GM18873 (cell line): ENCODE results near the gene OPA3.
"Not testable (repeated sequence)": the region's sequence is repeated elsewhere in the genome, so short reads cannot be mapped to it uniquely, and the experiment has no call there.

Experiments used
- ATAC-seq: cut with Tn5 transposase; IDR thresholded peaks from one replicate; pipeline ENCODE4 v1.9.1; 2021; ENCODE audit warnings: mild to moderate bottlenecking, moderate library complexity, moderate number of reproducible peaks; ENCODE audit not compliant: unreplicated experiment, low FRiP score

Gene OPA3

DNA sequence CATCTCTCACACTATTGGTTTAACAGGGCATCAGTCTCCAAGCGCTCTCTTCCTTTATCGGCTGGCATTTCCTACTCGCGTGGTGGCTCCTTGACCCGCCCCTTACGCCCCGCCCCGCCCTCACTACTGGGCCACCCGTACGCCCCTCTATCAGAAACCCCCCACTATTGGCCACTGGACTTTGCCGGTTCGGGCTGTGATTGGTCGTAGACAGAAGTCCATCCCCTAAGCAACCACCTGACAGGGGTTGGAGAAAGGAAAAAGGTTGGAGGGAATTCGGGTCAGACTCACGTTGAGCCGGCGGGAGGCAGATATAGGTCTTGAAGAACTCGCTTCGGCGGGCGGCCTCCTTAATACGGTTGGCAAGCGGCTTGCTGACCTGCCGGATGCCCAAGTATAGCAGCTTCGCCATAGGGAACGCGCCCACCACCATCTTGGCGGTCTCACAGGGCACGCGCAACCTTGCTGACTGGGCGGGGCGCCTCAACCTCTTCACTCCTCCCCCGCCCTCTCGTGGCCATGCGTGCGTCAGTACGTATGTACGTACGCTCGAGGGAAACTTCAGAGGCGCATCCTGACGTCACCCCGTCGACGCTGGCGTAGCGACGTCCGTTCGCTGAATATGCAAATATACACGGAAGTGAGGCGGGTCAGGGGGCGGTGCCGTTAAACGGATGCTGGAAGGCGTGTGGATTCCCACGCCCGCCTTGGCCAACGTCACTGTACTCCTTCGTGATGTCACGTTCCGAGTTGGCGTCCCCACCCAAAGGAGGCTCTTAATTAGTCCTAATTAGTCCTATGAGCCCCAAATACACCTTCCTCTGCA is at the start of gene OPA3:
Gene OPA3, minus strand, starts transcription at position 471 of the 826 bp plus-strand sequence. Its CDS starts 38 bp downstream, at position 433.
- ATAC-seq: peak; percentile 87

DNA sequence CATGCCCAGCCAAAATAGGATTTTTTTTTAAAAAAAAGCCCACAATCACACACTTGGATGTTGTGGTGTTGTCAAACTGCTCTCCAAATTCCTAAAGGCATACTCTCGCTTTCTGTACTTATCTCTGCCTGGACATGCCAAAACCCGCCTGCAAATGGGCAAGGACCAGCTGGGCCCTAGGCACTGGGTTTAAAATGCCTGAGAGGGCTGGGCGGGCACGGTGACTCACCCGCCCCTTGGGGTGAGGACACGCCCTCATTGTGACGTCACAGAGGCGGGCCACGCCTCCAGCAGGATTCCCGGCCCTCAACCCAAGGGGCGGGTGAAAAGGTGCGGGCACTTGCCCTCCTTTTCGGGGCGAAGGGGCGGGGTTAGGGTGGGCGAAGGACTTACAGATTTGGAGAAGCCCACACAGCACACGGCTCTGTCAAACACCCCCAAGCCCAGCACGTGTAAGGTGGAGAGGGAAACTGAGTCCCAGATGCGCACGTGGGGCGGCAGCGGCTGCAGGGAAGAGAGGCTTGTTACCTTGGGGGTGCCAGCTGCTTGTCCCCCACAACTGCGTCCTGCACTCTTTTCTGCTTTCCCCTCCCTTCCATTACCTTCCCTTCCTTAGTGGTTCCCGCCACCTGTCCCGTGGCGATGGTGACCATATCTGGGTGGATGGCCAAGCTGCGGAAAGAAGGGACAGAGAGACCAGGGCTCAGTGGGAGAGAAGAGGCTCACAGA is 48.0 kb upstream of the OPA3 start:
- no peak for ATAC-seq

DNA sequence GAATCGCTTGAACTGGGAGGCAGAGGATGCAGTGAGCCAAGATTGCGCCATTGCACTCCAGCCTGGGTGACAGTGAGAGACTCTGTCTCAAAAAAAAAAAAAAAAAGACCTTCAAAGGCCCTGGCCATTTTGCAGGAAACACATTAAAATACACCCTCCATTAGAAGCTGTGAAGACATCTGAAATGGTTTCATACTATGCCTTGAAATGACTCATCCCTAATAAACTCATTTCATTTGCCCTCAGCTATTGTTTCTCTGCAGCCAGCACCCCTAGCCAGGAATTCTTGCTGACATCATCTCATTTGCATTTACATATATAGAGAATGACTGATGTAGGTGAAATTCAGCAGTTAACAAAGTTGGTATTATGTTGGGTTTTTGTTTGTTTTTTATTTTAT is 45.9 kb upstream of the OPA3 start:
- ATAC-seq: no peak

DNA sequence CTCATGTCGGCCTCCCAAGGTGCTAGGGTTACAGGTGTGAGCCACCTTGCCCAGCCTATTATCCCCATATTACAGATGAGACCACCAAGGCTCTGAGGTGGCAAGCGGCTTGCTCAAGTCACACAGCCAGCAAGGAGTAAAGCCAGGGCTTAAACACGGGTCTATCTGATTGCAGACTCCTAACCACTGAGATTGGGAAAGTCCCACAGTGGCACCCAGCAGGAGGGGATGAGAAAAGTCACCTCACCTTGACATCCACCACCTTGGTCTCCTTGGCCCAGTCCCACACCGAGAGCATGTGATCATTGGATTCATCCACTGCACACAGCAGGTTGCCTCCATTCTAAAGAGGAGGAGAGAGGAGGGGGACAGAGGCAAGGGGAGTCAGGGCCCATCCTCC is 45.1 kb upstream of the OPA3 start:
- ATAC-seq: no peak

DNA sequence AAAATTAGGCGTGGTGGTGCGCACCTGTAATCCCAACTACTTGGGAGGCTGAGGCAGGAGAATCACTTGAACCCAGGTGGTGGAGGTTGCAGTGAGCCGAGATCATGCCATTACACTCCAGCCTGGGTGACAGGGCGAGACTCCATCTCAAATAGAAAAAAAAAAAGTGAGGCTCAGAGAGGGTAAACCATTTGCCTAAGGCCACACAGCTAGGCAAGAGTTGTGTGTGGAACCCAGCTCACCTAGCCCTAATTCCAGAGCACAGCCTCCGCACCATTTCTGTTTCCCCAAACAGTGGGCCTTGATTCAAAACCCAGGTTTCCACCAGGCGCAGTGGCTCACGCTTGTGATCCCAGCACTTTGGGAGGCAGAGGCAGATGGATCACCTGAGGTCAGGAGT is 43.6 kb upstream of the OPA3 start:
- not testable (repeated sequence) for ATAC-seq

DNA sequence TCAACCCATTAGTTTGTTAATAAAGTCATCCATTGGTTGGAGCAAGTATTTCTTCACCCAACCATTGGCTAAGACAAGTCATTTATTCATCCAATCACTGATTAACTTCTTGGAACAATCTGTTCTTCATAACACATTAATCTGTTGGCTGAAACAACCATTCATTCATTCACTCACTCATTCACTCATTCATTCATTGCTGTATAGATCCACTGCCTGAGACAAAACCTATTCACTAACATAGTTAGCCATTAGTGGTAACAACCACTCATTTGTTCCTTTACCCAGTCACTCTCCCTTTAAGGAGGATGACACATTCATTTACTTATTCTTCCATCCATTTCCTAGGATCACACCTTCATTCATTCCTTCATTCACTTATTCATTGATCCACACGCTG is 39.4 kb upstream of the OPA3 start:
- no peak for ATAC-seq

DNA sequence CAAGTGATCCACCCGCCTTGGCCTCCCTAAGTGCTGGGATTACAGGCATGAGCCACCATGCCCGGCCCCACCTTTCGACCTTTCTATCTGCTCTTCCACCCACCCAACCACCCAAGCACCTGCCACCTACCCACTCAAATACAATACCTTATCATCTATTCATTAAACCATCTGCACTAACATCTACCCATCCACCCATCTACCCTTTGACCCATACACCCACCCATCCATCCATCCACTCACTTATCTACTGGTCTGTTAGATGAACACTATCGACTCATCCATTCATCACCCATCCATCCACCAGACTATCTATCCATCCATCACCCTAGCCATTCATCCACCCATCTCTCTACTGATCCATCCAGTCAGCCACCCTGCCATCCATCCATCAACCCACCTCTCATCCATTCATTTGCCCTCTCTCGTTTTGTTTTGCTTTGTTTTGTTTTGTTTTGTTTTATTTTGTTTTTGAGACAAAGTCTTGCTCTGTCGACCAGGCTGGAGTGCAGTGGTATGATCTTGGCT is 37.4 kb upstream of the OPA3 start:
- ATAC-seq: no peak

DNA sequence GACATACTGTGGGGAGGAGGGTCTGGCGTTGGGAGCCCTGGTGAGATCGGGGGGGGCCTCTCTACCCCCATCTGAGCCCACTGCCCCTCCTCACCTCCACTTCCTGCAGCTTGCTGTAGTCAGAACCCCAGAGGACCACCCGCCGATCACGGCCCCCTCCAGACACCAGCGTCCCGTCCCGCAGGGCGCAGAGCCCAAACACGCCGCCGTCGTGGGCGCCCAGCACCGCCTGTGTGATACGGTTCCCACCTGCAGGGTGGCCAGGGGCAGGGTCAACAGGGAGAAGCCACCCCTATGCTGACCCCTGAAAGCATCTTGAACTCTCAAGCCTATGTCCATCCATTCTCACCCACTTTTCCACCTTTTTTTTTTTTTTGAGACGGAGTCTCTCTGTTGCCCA is 36.8 kb upstream of the OPA3 start:
- ATAC-seq: no peak

DNA sequence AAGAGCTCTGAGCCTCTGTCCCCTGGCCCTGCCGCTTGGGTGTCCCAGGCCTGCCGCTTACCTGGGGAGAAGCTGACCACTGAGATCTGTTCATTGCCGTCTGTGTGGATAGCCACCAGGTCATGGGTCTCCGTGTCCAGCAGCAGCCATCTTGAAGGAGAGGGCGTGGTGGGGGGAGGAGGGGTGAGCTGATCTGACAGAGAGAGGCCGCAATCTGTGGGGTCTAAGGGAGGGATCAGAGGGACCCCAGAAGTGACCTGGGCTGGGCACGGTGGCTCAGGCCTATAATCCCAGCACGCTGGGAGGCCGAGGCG is 32.1 kb upstream of the OPA3 start:
- no peak for ATAC-seq

DNA sequence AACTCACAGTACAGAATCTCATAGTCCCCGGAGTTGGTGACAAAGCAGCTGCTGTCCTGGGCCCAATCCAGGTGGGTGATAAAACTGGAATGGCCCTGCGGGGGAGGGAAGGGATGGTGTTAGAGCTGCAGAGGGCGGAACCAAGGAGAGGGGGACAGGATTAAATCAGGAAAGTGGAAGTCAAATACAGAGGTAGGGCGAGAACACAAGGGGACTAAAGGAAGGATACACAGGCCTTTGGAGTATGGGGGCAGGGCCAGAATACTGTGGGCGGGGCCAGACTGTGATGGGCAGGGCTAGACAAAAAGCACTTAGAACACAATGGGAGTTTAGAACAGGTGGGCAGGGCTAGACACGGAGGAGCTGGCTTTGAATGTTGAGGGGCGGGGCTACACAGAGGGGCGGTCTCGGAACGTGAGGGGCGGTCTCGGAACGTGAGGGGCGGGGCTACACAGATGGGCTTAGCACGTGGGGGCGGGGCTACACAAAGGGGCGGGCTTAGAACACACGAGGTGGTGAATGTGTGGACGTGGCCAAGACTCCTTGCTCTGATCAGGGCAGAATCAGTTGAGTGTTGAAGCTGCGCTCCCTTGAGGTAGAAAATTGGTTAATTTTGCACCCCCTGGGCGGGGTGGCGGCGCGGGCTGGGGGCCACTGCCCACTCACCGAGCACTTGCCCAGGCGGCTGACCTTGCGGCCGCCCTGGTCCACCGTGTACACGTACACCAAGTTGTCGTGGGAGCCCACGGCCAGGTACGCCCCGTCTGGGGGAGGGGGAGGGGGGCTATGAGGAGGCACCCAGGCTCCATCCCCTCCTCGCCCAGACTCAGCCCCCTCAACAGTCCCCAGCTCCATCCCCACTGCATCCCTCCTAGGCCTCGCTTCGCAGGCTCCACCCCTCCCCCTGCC is 31.4 kb upstream of the OPA3 start:
- ATAC-seq: no peak

DNA sequence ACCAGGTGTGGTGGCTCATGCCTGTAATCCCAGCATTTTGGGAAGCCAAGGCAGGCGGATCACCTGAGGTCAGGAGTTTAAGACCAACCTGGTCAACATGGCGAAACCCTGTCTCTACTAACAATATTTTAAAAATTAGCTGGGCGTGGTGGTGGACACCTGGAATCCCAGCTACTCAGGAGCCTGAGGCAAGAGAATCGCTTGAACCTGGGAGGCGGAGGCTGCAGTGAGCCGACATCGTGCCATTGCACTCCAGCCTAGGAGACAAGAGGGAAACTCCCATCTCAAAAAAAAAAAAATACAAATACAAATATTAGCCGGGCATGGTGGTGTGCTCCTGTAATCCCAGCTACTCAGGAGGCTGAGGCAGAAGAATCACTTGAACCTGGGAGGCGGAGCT is 30.5 kb upstream of the OPA3 start:
- ATAC-seq: not testable (repeated sequence)

DNA sequence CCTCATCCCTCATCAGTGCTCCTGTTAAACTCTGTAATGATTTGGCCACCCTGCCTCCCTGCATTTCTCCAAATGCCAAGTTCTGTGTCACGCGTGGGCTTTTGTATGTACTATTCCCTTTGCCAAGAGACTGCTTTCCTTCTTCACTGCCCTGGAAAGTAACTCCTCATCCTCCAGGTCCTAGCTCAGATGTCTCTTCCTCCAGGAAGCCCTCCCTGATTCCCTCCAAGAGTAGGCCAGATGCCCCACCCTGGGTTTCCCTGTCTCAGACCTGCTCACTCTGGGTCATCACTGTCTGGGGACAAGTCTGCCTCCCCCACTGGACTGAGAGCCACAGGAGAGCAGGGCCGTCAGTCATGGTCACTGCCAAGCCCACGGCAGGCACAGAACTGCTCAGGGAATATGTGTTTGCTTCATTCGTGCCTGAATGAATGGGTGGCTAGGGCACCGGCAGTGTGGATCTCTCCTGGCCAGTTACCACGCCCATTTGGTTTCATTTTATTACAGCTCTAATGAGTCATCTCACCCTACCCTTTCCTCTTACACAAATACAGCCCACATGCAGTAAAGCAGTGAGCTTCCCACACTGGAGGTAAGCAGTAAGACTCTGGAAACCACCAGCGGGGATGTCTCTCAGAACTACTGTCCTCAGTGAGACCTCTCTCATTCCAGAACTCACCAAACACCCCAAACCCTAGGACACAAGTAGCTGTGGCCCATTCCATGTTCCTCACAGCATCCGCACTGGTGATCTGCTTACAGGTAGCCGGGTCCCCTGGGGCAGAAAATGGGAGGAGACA is 29.5 kb upstream of the OPA3 start:
- no peak for ATAC-seq

DNA sequence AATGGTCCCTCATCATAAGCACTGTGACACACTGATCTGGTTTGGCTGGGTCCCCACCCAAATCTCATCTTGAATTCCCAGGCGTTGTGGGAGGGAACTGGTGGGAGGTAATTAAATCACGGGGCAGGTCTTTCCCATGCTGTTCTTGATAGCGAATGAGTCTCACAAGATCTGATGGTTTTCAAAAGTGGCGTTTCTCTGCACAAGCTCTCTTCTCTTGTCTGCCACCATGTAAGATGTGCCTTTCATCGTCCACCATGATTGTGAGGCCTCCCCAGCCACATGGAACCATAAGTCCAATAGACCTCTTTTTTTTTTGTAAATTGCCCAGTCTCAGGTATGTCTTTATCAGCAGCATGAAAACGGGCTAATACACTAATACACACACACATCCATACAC is 24.3 kb upstream of the OPA3 start:
- ATAC-seq: no peak

DNA sequence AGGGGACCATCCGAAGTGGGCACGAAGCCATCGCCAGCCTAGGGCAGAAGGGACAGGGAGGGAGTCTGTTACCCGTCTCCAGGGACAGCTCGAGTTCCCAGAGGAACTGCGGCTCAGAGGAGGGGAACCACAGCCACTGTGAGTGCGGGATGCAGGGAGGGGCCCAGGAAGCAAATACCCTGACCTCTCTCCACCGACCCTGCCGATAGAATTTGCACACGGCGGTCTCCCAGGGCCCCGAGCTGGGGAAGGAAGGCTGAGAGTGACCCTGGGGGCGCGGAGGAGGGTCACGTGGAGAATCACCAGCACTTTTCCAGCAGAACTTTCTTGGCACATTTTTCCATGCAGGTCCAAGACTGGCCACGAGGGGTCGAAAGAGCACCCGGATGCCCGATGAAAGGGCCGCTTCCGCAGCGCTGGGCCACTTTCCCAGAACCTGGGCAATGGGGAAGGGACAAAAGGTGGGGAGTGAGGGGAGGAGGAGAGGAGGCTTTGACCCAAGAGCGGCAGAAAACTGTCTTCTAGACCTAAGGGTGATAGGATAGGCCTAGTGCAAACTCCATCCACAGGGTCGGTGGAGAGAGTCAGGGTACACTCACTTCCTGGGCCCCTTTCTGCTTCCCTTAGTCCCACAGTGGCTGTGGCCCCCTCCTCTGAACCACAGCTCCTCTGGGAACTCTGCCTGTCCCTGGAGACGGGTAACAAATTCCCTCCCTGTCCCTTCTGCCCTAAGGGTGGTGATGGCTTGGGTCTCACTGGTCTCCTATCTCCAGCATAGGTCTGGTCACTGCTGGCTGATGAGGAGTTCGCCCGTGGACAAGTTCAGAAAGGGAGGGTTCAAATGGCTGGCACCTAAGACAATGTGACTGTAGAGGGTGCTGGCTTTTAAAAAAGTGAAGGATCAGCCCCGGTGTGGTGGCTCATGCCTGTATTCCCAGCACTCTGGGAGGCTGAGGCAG is 22.7 kb upstream of the OPA3 start:
- no peak for ATAC-seq

DNA sequence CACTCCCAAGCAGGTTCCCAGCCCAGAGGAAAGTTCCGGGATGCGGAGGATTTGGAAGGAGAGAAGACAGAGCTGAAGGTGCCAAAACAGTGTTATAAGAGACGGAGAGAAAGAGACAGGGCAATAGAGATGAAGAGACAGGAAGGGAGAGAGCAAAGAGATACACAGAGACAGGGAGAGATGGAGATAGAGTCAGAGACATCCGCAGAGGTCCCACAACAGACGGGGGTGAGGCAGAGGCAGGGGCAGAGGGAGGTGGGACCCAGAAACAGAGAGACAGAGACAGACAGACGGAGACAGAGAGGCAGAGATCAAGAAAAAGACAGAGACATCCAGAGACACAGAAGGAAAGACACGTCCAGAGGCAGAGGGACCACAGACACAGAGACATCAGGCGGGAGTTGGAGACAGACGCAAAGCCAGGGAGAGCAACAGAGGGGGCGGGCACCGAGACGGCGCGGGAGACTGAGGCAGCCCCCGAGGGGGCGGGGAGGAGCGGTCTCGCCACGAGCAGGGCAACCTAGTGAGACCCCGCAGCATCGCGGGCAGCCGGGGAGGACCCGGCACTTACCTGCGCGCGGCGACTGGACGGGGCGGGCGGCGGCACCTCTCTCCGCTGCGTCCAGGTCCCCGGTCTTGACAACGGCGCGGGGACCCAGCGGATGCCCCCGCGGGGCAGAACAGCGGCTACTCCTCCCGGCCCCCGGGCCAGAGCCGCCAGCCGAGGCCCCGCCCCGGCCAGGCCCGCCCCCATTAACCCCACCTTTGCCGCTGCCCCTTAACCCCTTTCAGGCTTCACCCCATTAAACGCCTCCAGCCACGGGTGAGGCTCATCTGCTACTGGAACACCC is 17.1 kb upstream of the OPA3 start, which contains the start of gene GPR4:
Gene GPR4, minus strand, starts transcription at position 689 of the 851 bp plus-strand sequence. CDS start 10,346 bp downstream, outside the sequence.
- no peak for ATAC-seq

DNA sequence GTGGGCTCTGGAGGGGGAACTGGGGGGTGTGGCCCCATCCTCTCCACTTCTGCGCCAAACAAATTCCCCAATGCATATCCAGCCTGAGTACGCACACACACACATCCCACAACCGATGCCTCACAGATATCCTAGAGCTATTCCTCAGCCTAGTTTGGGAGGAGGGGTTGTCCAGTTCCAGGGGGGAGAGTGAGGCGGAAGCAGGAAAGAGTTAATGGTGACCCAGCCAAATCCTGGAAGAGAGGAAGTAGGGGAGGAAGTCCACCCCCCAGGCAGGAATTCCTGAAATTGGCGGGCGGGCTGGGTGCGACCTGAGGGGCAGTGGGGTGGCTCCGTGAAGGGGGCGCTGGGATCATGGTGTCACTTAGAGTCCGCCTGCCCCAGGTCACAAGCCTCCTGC is 16.5 kb upstream of the OPA3 start:
- no peak for ATAC-seq

DNA sequence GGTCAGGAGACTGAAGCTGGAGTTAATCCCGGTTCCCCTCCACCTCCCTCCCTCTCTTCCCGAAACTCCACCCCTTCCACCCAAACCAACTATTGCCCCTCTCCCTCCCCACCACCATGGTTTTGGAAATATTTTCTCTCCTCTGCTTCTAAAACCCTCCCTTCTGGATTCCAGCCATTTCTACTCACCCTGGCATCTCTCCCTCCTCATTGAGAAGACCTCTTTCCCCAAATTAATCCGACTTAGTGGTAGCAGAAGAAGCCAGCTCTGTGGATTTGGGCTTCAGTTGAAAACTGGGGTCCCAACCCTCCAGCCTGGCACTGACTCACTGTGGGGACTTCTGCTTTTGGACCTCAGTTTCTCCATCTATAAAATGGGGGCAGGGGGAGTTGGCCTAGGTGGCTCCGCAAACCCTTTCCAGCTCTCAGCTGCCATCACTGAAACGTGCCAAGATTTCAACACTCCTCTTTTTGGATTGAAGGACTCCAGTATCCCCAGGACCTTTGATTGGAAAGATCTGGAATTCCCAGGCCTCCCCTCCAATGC is 15.8 kb upstream of the OPA3 start:
- no peak for ATAC-seq

DNA sequence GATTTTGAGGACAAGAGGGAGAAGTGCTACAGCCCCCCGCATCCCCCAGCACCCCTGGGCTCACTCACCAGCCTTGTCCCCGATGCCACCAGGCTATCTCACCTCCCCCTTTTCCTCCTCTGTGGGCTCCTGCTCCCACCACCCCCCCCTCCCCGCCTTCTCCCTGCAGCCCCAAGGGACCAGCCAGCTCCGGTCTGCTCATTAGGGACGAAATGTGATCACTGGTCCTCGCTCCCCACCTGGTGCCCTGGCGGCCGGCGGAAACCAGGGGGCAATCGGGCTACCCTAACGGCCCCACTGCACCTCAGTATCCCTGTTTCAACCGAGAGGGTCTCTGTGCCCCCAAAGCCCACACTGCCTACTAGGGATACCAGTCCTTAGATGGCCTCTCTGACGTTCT is 14.7 kb upstream of the OPA3 start:
- ATAC-seq: no peak
